ENCODE data around the gene TMEM50B. TPM values are rescaled to one million over a fixed set of nuclear protein-coding genes. Genes with fewer than 3 reads are reported as not detected.

TMEM50B gene
- total RNA-seq, 2 experiments from 2014 or later, result 34.9 to 37.5 TPM

- POLR2A ChIA-PET, result no interaction called here
Observed at GRCh38 chr21:33495743-33496142, 16.0 kb upstream of the TMEM50B start.

GRCh38 chr21:33493756-33494155, 14.0 kb upstream of the TMEM50B start:
- H3K4me1 Mint-ChIP-seq (ENCODE audit: low read depth), result peaks cover 10% of the 10 kb centered on the region
- DNase-seq (no peak), ATAC-seq (no peak)
- H3K9me3 Mint-ChIP-seq (ENCODE audit: insufficient read depth), result no peaks in the 10 kb centered on the region
- H3K4me3 Mint-ChIP-seq, result no peak overlapping the region
- ChIA-PET CTCF (no interaction called here), POLR2A (no interaction called here)
- peaks cover 3% of the 10 kb centered on the region for H3K27me3 Mint-ChIP-seq (ENCODE audit: low read depth)
- H3K36me3 Mint-ChIP-seq (ENCODE audit: low read depth), result no peaks in the 10 kb centered on the region
- H3K27ac Mint-ChIP-seq, result no peak overlapping the region

More at GRCh38 chr21:33495743-33496142, 16.0 kb upstream of the TMEM50B start:
- peaks cover 8% of the 10 kb centered on the region for H3K4me1 Mint-ChIP-seq (ENCODE audit: low read depth)
- H3K4me3 Mint-ChIP-seq, result no peak overlapping the region
- H3K27ac Mint-ChIP-seq, result no peak overlapping the region
- no peaks in the 10 kb centered on the region for H3K9me3 Mint-ChIP-seq (ENCODE audit: insufficient read depth)
- DNase-seq, result no peak
- ATAC-seq, result no peak
- no peaks in the 10 kb centered on the region for H3K27me3 Mint-ChIP-seq (ENCODE audit: low read depth)
- CTCF ChIA-PET, result interaction anchor here (0.8 kb wide), 1 partner anchor 11 kb away, joined by 3 read pairs; no protein-coding TSS in a partner anchor
- no peaks in the 10 kb centered on the region for H3K36me3 Mint-ChIP-seq (ENCODE audit: low read depth)

DNA sequence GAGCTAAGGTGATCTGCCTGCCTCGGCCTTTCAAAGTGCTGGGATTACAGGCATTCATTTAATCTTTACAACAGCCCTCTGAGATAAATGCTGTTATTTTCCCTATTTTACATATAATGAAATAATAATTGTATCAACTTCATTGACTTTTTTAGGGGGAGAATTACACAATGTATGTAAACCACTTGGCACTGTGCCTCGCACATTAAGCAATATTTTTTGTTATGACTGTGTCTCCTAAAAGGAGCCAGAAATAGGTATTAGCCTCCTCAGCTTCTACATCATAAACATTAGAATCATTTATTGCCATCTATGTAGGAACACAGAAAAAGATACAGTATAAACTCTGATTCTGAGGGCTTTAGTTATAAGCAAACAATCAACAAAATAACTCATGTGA, 12.8 kb upstream of the TMEM50B start:
- Mint-ChIP-seq H3K27me3 (ENCODE audit: low read depth) (peaks cover 3% of the 10 kb centered on the region), H3K36me3 (ENCODE audit: low read depth) (no peaks in the 10 kb centered on the region), H3K4me1 (ENCODE audit: low read depth) (peaks cover 10% of the 10 kb centered on the region), H3K4me3 (no peak overlapping the region), H3K27ac (no peak overlapping the region), H3K9me3 (ENCODE audit: insufficient read depth) (no peaks in the 10 kb centered on the region)
- ATAC-seq (no peak), DNase-seq (no peak)
- ChIA-PET CTCF (interaction anchor here (2.0 to 2.7 kb wide), 2 partner anchors 12 to 131 kb away, joined by 7 to 25 read pairs; partner anchors contain the start of gene TMEM50B), POLR2A (no interaction called here)

- POLR2A ChIA-PET, result interaction anchor here (0.8 to 3.3 kb wide), 7 partner anchors 10 to 53 kb away, joined by 3 to 39 read pairs (median 4); partner anchors contain the start of genes GART and TMEM50B
- Mint-ChIP-seq H3K36me3 (ENCODE audit: low read depth) (no peaks in the 10 kb centered on the region), H3K4me3 (peak within 1 kb of the TSS; percentile 82), H3K27me3 (ENCODE audit: low read depth) (peaks cover 3% of the 10 kb centered on the region), H3K9me3 (ENCODE audit: insufficient read depth) (no peaks in the 10 kb centered on the region), H3K27ac (peak within 1 kb of the TSS; percentile 78), H3K4me1 (ENCODE audit: low read depth) (peaks cover 10% of the 10 kb centered on the region)
- CTCF ChIA-PET, result interaction anchor here (0.8 to 2.7 kb wide), 7 partner anchors 11 to 856 kb away, joined by 3 to 25 read pairs (median 5); partner anchors contain the start of gene TMEM50B
- ATAC-seq (peak; percentile 99), DNase-seq (peak; percentile 96)
Observed at GRCh38 chr21:33491373-33492102, 11.8 kb upstream of the TMEM50B start, which contains the start of gene DNAJC28. DNAJC28 (minus strand) TSS chr21:33491716; CDS start chr21:33489393, 2,323 bp downstream.

DNA sequence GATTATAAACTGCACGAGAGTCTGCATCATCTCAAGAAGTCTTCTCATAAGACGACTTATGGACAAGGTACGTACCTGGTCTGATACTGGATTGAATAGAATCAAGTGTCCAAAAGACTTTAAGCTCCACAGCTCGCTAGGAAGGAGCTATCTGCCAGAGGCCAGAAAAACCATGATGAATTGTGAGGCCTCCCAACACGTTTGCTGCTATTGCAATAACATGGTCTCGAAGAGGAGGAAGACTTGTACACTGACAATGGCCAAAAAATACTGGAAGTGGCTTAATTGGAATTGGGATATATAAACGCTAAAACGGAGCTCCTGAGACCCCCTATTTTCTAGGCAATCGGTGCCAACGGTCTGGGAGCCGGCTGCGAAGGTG, 11.2 kb upstream of the TMEM50B start:
- no peak for ATAC-seq
- H3K4me3 Mint-ChIP-seq, result peak overlapping the region; percentile 82

DNA sequence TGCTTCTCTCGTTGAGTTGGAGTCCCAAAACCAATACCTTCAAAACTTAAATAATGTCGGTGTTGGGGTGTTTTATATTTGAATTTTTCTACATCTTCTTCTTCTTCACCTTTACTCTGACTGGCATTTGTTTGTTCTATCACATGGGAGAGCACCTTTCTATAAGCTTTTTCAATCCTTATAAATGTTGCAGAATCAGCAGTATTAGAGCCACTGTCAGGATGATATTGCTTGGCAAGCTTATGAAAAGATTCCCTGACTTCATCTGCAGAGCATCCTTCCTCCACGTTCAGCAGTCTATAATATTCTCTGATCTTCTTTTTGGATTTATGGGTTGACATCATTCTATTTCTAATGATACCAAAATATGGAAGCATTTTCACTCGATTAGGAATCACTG, 9.2 kb upstream of the TMEM50B start:
- Mint-ChIP-seq H3K27me3 (ENCODE audit: low read depth) (peaks cover 3% of the 10 kb centered on the region), H3K4me1 (ENCODE audit: low read depth) (peaks cover 10% of the 10 kb centered on the region), H3K9me3 (ENCODE audit: insufficient read depth) (no peaks in the 10 kb centered on the region), H3K4me3 (no peak overlapping the region), H3K36me3 (ENCODE audit: low read depth) (no peaks in the 10 kb centered on the region), H3K27ac (no peak overlapping the region)
- CTCF ChIA-PET, result interaction anchor here (1.1 kb wide), 1 partner anchor 100 kb away, joined by 3 read pairs; the partner anchor contains the start of gene DONSON
- POLR2A ChIA-PET, result interaction anchor here (3.3 kb wide), 1 partner anchor 9 kb away, joined by 39 read pairs; the partner anchor contains the start of gene TMEM50B
- no peak for ATAC-seq
- no peak for DNase-seq

More for the DNA sequence above, 11.2 kb upstream of the TMEM50B start:
- CTCF ChIA-PET, result interaction anchor here (0.8 to 2.7 kb wide), 7 partner anchors 11 to 857 kb away, joined by 3 to 25 read pairs (median 5); partner anchors contain the start of gene TMEM50B
- POLR2A ChIA-PET, result interaction anchor here (0.8 to 3.3 kb wide), 7 partner anchors 9 to 54 kb away, joined by 3 to 39 read pairs (median 4); partner anchors contain the start of genes GART and TMEM50B
- Mint-ChIP-seq H3K9me3 (ENCODE audit: insufficient read depth) (no peaks in the 10 kb centered on the region), H3K4me1 (ENCODE audit: low read depth) (peaks cover 10% of the 10 kb centered on the region), H3K27ac (peak overlapping the region; percentile 70), H3K27me3 (ENCODE audit: low read depth) (peaks cover 3% of the 10 kb centered on the region), H3K36me3 (ENCODE audit: low read depth) (no peaks in the 10 kb centered on the region)
- DNase-seq, result no peak

- ChIA-PET CTCF (no interaction called here), POLR2A (no interaction called here)
- no peak for ATAC-seq
- H3K36me3 Mint-ChIP-seq (ENCODE audit: low read depth), result no peaks in the 10 kb centered on the region
- peaks cover 3% of the 10 kb centered on the region for H3K27me3 Mint-ChIP-seq (ENCODE audit: low read depth)
- H3K27ac Mint-ChIP-seq, result no peak overlapping the region
- H3K4me3 Mint-ChIP-seq, result no peak overlapping the region
- H3K4me1 Mint-ChIP-seq (ENCODE audit: low read depth), result peaks cover 10% of the 10 kb centered on the region
- DNase-seq, result no peak
- no peaks in the 10 kb centered on the region for H3K9me3 Mint-ChIP-seq (ENCODE audit: insufficient read depth)
Observed at GRCh38 chr21:33487996-33488395, 8.2 kb upstream of the TMEM50B start.

GRCh38 chr21:33481314-33481943, 1.7 kb upstream of the TMEM50B start:
- Mint-ChIP-seq H3K9me3 (ENCODE audit: insufficient read depth) (no peaks in the 10 kb centered on the region), H3K4me1 (ENCODE audit: low read depth) (peaks cover 26% of the 10 kb centered on the region), H3K4me3 (peak overlapping the region; percentile 93), H3K27ac (no peak overlapping the region), H3K36me3 (ENCODE audit: low read depth) (peaks cover 6% of the 10 kb centered on the region), H3K27me3 (ENCODE audit: low read depth) (peaks cover 2% of the 10 kb centered on the region)
- POLR2A ChIA-PET, result interaction anchor here (0.9 to 2.7 kb wide), 4 partner anchors 9 to 156 kb away, joined by 3 to 39 read pairs (median 4); partner anchors contain the start of genes DNAJC28, GART and IFNAR1
- ATAC-seq (no peak), DNase-seq (no peak)
- CTCF ChIA-PET, result interaction anchor here (1.0 to 2.3 kb wide), 4 partner anchors 10 to 124 kb away, joined by 3 to 25 read pairs (median 5); partner anchors contain the start of gene DNAJC28

- peaks cover 2% of the 10 kb centered on the region for H3K27me3 Mint-ChIP-seq (ENCODE audit: low read depth)
- DNase-seq (no peak), ATAC-seq (no peak)
- ChIA-PET CTCF (interaction anchor here (0.6 to 2.3 kb wide), 11 partner anchors 11 to 709 kb away, joined by 3 to 25 read pairs (median 4); partner anchors contain the start of genes DNAJC28, GART, IFNAR1 and IL10RB), POLR2A (interaction anchor here (1.1 to 2.7 kb wide), 6 partner anchors 10 to 155 kb away, joined by 3 to 39 read pairs (median 4); partner anchors contain the start of genes DNAJC28, DONSON, GART and IFNAR1)
- H3K4me1 Mint-ChIP-seq (ENCODE audit: low read depth), result peaks cover 26% of the 10 kb centered on the region
- H3K9me3 Mint-ChIP-seq (ENCODE audit: insufficient read depth), result no peaks in the 10 kb centered on the region
- peaks cover 6% of the 10 kb centered on the region for H3K36me3 Mint-ChIP-seq (ENCODE audit: low read depth)
- H3K27ac Mint-ChIP-seq, result peak overlapping the region; percentile 94
- peak overlapping the region; percentile 93 for H3K4me3 Mint-ChIP-seq
Observed at GRCh38 chr21:33480481-33481103, 818 bp upstream of the TMEM50B start.

- POLR2A ChIA-PET, result interaction anchor here (0.6 to 2.7 kb wide), 10 partner anchors 11 to 213 kb away, joined by 3 to 39 read pairs (median 4); partner anchors contain the start of genes DNAJC28, DONSON, GART and IFNAR1
- Mint-ChIP-seq H3K4me3 (peak overlapping the region; percentile 93), H3K9me3 (ENCODE audit: insufficient read depth) (no peaks in the 10 kb centered on the region)
Observed at GRCh38 chr21:33478935-33479678, 667 bp downstream of the TMEM50B start.

More at GRCh38 chr21:33478935-33479678, 667 bp downstream of the TMEM50B start:
- Mint-ChIP-seq H3K27ac (peak overlapping the region; percentile 79), H3K36me3 (ENCODE audit: low read depth) (peaks cover 6% of the 10 kb centered on the region), H3K4me1 (ENCODE audit: low read depth) (peaks cover 26% of the 10 kb centered on the region), H3K27me3 (ENCODE audit: low read depth) (peaks cover 2% of the 10 kb centered on the region)
- peak; percentile 52 for DNase-seq
- CTCF ChIA-PET, result interaction anchor here (0.9 to 2.3 kb wide), 9 partner anchors 13 to 282 kb away, joined by 3 to 25 read pairs (median 4); partner anchors contain the start of genes DNAJC28, GART and SON
- peak; percentile 29 for ATAC-seq
